GM18867 (cell line): ENCODE data around the gene ABHD17B.

ENCODE experiments used
- ATAC-seq: cut with Tn5 transposase; IDR thresholded peaks from one replicate; pipeline ENCODE4 v1.9.1; 2021; ENCODE audit warnings: mild to moderate bottlenecking, moderate library complexity; ENCODE audit not compliant: unreplicated experiment

The ABHD17B gene

GRCh38 chr9:71822935-71823334 is 88.1 kb downstream of the ABHD17B start:
- ATAC-seq, result no peak

- ATAC-seq, result no peak
These were observed 88.5 kb downstream of the ABHD17B start for GRCh38 chr9:71822456-71822855.

DNA sequence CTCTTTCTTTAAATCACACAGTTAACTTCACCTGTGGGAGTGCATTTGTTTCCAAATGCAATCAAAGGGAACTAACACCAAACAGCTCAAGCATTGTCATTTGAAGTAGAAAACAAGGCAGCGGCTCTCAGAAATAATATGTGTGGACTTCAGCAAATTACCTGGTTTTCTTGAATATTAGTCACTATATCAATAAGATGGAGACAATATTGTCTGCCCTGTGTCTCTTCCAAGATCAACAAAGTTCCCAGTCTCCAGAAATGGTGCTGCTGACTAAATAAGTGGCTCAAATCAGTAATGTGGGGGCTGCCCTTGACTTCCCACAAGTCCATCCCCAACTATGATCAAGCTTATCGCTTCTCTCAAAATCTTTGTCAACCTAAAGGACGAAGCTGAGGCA is 89.6 kb downstream of the ABHD17B start:
- no peak for ATAC-seq

- ATAC-seq, result no peak
These were observed 90.5 kb downstream of the ABHD17B start for GRCh38 chr9:71820403-71820921.

GRCh38 chr9:71819115-71819739 is 91.8 kb downstream of the ABHD17B start:
- no peak for ATAC-seq

GRCh38 chr9:71816916-71817451 is 94.0 kb downstream of the ABHD17B start:
- ATAC-seq, result no peak
